Measurements from ENCODE around the gene AK4.
"Not testable (repeated sequence)": the region's sequence is repeated elsewhere in the genome, so short reads cannot be mapped to it uniquely, and the experiment has no call there.

Gene AK4

GRCh38 chr1:65214340-65215027 is 66.5 kb downstream of the AK4 start:
- DNase-seq (ENCODE audit: low read depth in 2 of 2), result no peak

GRCh38 chr1:65216989-65217388 is 69.0 kb downstream of the AK4 start:
- DNase-seq (ENCODE audit: low read depth in 2 of 2), result no peak

- DNase-seq (ENCODE audit: low read depth in 2 of 2), result no peak
These were observed 73.8 kb downstream of the AK4 start for GRCh38 chr1:65221638-65222339.

- DNase-seq (ENCODE audit: low read depth in 2 of 2), result no peak
These were observed 74.4 kb downstream of the AK4 start for GRCh38 chr1:65222340-65222940.

- DNase-seq (ENCODE audit: low read depth in 2 of 2), result no peak
These were observed 76.7 kb downstream of the AK4 start for GRCh38 chr1:65224681-65225091.

- no peak for DNase-seq (ENCODE audit: low read depth in 2 of 2)
These were observed 77.2 kb downstream of the AK4 start for GRCh38 chr1:65225179-65225578.

GRCh38 chr1:65229201-65229600 is 81.2 kb downstream of the AK4 start:
- DNase-seq (ENCODE audit: low read depth in 2 of 2), result no peak

GRCh38 chr1:65229754-65230339 is 81.8 kb downstream of the AK4 start:
- no peak for DNase-seq (ENCODE audit: low read depth in 2 of 2)

GRCh38 chr1:65230731-65231481 is 82.9 kb downstream of the AK4 start:
- no peak for DNase-seq (ENCODE audit: low read depth in 2 of 2)

GRCh38 chr1:65231718-65232330 is 83.8 kb downstream of the AK4 start:
- DNase-seq (ENCODE audit: low read depth in 2 of 2), result no peak

- DNase-seq (ENCODE audit: low read depth in 2 of 2), result no peak
These were observed 84.5 kb downstream of the AK4 start for GRCh38 chr1:65232461-65232990.

- DNase-seq (ENCODE audit: low read depth in 2 of 2), result no peak
These were observed 85.8 kb downstream of the AK4 start for GRCh38 chr1:65233782-65234181.

- no peak for DNase-seq (ENCODE audit: low read depth in 2 of 2)
These were observed 88.1 kb downstream of the AK4 start for GRCh38 chr1:65235867-65236805.

GRCh38 chr1:65237088-65237487 is 89.1 kb downstream of the AK4 start:
- not testable (repeated sequence) for DNase-seq (ENCODE audit: low read depth in 2 of 2)

GRCh38 chr1:65237503-65237902 is 89.5 kb downstream of the AK4 start:
- DNase-seq (ENCODE audit: low read depth in 2 of 2), result no peak

GRCh38 chr1:65238010-65238409 is 90.0 kb downstream of the AK4 start:
- DNase-seq (ENCODE audit: low read depth in 2 of 2), result no peak

- DNase-seq (ENCODE audit: low read depth in 2 of 2), result no peak
These were observed 95.5 kb downstream of the AK4 start for GRCh38 chr1:65243491-65243890.

- no peak for DNase-seq (ENCODE audit: low read depth in 2 of 2)
These were observed 97.3 kb downstream of the AK4 start for GRCh38 chr1:65245295-65245694.

- DNase-seq (ENCODE audit: low read depth in 2 of 2), result no peak
These were observed 99.7 kb downstream of the AK4 start for GRCh38 chr1:65247419-65248359.
